Heart left ventricle (tissue), 16 donors: Measurements from ENCODE around the gene WDR44. TPM values are rescaled to one million over a fixed set of nuclear protein-coding genes. Genes with fewer than 3 reads are reported as not detected.

ENCODE experiments used
- ATAC-seq, 4 donors: fragments of 200-7000 bp; cut with Tn5 transposase; one replicate each; pipeline ENCODE4 v1.9.1; 2020 to 2022; ENCODE audit warnings: moderate library complexity in 4 of 4, mild to moderate bottlenecking in 3 of 4, moderate number of reproducible peaks in 1 of 4
- DNase-seq, 5 donors: peaks; one replicate each; pipeline ENCODE4 v3.0.0-alpha.2; 2020
- H3K27ac ChIP-seq, 12 donors: fragments of 200-600 bp; sonication (generic) in 4 of 12; one replicate each; pipeline versions ENCODE4 v1.5.0 to v1.8.0; 2016 to 2022; ENCODE audit warnings: mild to moderate bottlenecking in 2 of 12
- H3K27me3 ChIP-seq, 9 donors: fragments of 200-600 bp; sonication (generic) in 2 of 9; one replicate each; pipeline versions ENCODE4 v1.5.1 to v1.8.0; 2016 to 2022; ENCODE audit warnings: mild to moderate bottlenecking in 3 of 9
- H3K36me3 ChIP-seq, 9 donors: fragments of 200-600 bp; sonication (generic) in 2 of 9; one replicate each; pipeline versions ENCODE4 v1.5.0 to v1.8.0; 2018 to 2022; ENCODE audit warnings: mild to moderate bottlenecking in 2 of 9
- H3K4me1 ChIP-seq, 12 donors: fragments of 200-600 bp; sonication (generic) in 4 of 12; one replicate each; pipeline versions ENCODE4 v1.5.0 to v1.8.0; 2016 to 2022; ENCODE audit warnings: mild to moderate bottlenecking in 3 of 12
- H3K4me3 ChIP-seq, 12 donors: fragments of 200-600 bp; sonication (generic) in 4 of 12; one replicate each; pipeline versions ENCODE4 v1.5.0 to v1.8.0; 2017 to 2022; ENCODE audit warnings: mild to moderate bottlenecking in 9 of 12, moderate library complexity in 4 of 12
- H3K9me3 ChIP-seq, 12 donors: fragments of 200-600 bp; sonication (generic) in 4 of 12; one replicate each; pipeline versions ENCODE4 v1.5.0 to v1.8.0; 2016 to 2022; ENCODE audit warnings: mild to moderate bottlenecking in 1 of 12
- CTCF ChIP-seq, 12 donors: fragments of 200-600 bp; sonication (generic) in 4 of 12; IDR thresholded peaks; one replicate each; pipeline versions ENCODE4 v1.5.0 to v1.8.0; 2018 to 2022; ENCODE audit warnings: antibody characterized with exemption in 12 of 12, mild to moderate bottlenecking in 5 of 12
- POLR2A ChIP-seq, 2 donors: fragments of 450-650 bp; IDR thresholded peaks; one replicate each; pipeline ENCODE4 v1.6.1; 2017; ENCODE audit warnings: antibody characterized with exemption in 2 of 2, mild to moderate bottlenecking in 2 of 2, moderate library complexity in 2 of 2
- WGBS, 4 donors: extraction: QIAGEN DNeasy Blood & Tissue Kit in 2 of 4; methylation state at CpG; one replicate each; pipeline versions ENCODE4 v1.1.5 to v1.1.7; 2013 to 2018; 5-methylcytosine and 5-hydroxymethylcytosine counted together
- intact Hi-C, 10 donors: fragments of 100-400 bp; cut with DNase I; formaldehyde crosslinking; loops; one replicate each; pipeline versions ENCODE4 v1.11.1 to v1.14.2; 2022
- polyA plus RNA-seq, 2 donors: library from polyadenylated mRNA; stranded (reverse); fragments of 200-250 nt; gene quantifications; one replicate each; pipeline ENCODE4 v1.2.3, GENCODE V29; 2013
- total RNA-seq, 9 donors: library from RNA; depleted of rRNA in 2 of 9; stranded (reverse); fragments of >200 nt in 2 of 9; fragmentation: NEBNext Ultra II Directional in 3 of 9; extraction: Animal tissue kit (Norgen Biotek cat#: 25700) in 3 of 9; gene quantifications; one replicate each; pipeline versions ENCODE4 v1.1.0 to v1.2.4, GENCODE V29; 2016 to 2023
- donor health status: ischemic (EF 13 %, LVEDD 7.1; RV severe dilation, severe dysfunction).
- donor health status: healthy with polysubstance abuse.
- donor health status: DM: no; HTN: yes; CAD: no.
- donor health status: DM: no; HTN: no; CAD: no.
- donor health status: ischemic (EF 25% LVEDD 6.9; RV normal size, moderate dysfunction).
- donor health status: ischemic (EF 25% LVEDD 5.7; RV mildly dilated, moderate dysfunction).
- donor health status: healthy.
- donor health status: DM: yes; HTN: yes; CAD: no.
- donor health status: ischemic (EF 35%, LVEDD 5.7; RV mildly dilated, moderate dysfunction).
- donor health status: nonischemic (EF 11% LVEDD 7.7; RV severe dilation, severe dysfunction).
- donor health status: DM: yes; HTN: yes; CAD: no.
- donor health status: PGD.
- donor health status: ischemic (EF 29% LVEDD 5.4; RV normal size, mild dysfunction).
- donor health status: nonischemic (EF 23%, LVEDD 6.1; RV moderate dilation, normal function).

WDR44 gene
- total and polyA plus RNA-seq, 11 donors = 3.0 to 18.0 (median 14.3) TPM

- Histone ChIP-seq H3K4me1 (no peaks in the 10 kb centered on the region), H3K27ac (no peak overlapping the region), H3K27me3 (no peaks in the 10 kb centered on the region), H3K36me3 (peaks cover 0 to 56% (median 26%) of the 10 kb centered on the region in 9 donors), H3K9me3 (no peaks in the 10 kb centered on the region), H3K4me3 (no peak overlapping the region)
- ATAC-seq (no peak), DNase-seq (no peak)
- 81 to 92% (median 83%) methylated on average over 4 of the region's 4 CpGs for WGBS, 4 donors
- no peak for TF ChIP-seq CTCF (IDR thresholded peaks at IDR 0.05)
- TF ChIP-seq POLR2A (IDR thresholded peaks at IDR 0.05) = no peak
- intact Hi-C loops = no loop called here
Observed at GRCh38 chrX:118392716-118393115, 46.8 kb downstream of the WDR44 start.

GRCh38 chrX:118396113-118396512, 50.2 kb downstream of the WDR44 start:
- 64 to 100% (median 89%) methylated on average over 1 of the region's 1 CpG for WGBS, 4 donors
- ATAC-seq (no peak), DNase-seq (no peak)
- Histone ChIP-seq H3K27ac (no peak overlapping the region), H3K9me3 (no peaks in the 10 kb centered on the region), H3K27me3 (no peaks in the 10 kb centered on the region), H3K4me3 (no peak overlapping the region), H3K4me1 (no peaks in the 10 kb centered on the region), H3K36me3 (peaks cover 0 to 77% (median 47%) of the 10 kb centered on the region in 9 donors)
- intact Hi-C loops = no loop called here
- TF ChIP-seq POLR2A (IDR thresholded peaks at IDR 0.05) (no peak), CTCF (IDR thresholded peaks at IDR 0.05) (no peak)

- Histone ChIP-seq H3K4me1 (peaks cover 0 to 10% (median 0%) of the 10 kb centered on the region in 12 donors), H3K27me3 (no peaks in the 10 kb centered on the region), H3K9me3 (no peaks in the 10 kb centered on the region), H3K36me3 (peaks cover 0 to 9% (median 0%) of the 10 kb centered on the region in 9 donors), H3K4me3 (no peak overlapping the region), H3K27ac (no peak overlapping the region)
- TF ChIP-seq POLR2A (IDR thresholded peaks at IDR 0.05) (no peak), CTCF (IDR thresholded peaks at IDR 0.05) (no peak)
- WGBS, 4 donors = 71 to 91% (median 79%) methylated on average over 6 of the region's 6 CpGs
- intact Hi-C loops = loop anchor here in 1 of 10 donors (5.0 kb wide), 1 partner anchor 72 kb away; the partner anchor contains the start of gene WDR44
- no peak for DNase-seq
- ATAC-seq = no peak
Observed at GRCh38 chrX:118418811-118419251, 72.9 kb downstream of the WDR44 start.

- H3K4me1 ChIP-seq = peaks cover 0 to 10% (median 0%) of the 10 kb centered on the region in 12 donors
- WGBS, 4 donors = 28 to 48% (median 37%) methylated on average over 5 of the region's 5 CpGs
- no peaks in the 10 kb centered on the region for H3K9me3 ChIP-seq
- H3K4me3 ChIP-seq = no peak overlapping the region
- H3K27ac ChIP-seq = peak overlapping the region in 3 of 12 donors; percentile 14 to 62 (median 46)
- no peaks in the 10 kb centered on the region for H3K27me3 ChIP-seq
- peak; percentile 49 to 64 (median 56) for ATAC-seq
- no peak for TF ChIP-seq CTCF (IDR thresholded peaks at IDR 0.05)
- no peak for TF ChIP-seq POLR2A (IDR thresholded peaks at IDR 0.05)
- peaks cover 0 to 16% (median 0%) of the 10 kb centered on the region in 9 donors for H3K36me3 ChIP-seq
- intact Hi-C loops = no loop called here
- DNase-seq = no peak
Observed at GRCh38 chrX:118420462-118420861, 74.6 kb downstream of the WDR44 start.
